ENCODE results near the gene ATG4A.

Gene ATG4A

GRCh38 chrX:108091878-108092291, 307 bp downstream of the ATG4A start:
- H3K36me3 Mint-ChIP-seq (ENCODE audit: low read depth): peaks cover 16% of the 10 kb centered on the region

GRCh38 chrX:108097380-108097779, 5.8 kb downstream of the ATG4A start:
- TF ChIP-seq CTCF (IDR thresholded peaks at IDR 0.05): no peak
- Mint-ChIP-seq H3K36me3 (ENCODE audit: low read depth) (no peaks in the 10 kb centered on the region), H3K4me1 (no peaks in the 10 kb centered on the region), H3K9me3 (no peaks in the 10 kb centered on the region), H3K4me3 (no peak overlapping the region), H3K27ac (no peak overlapping the region), H3K27me3 (ENCODE audit: low read depth, poor library complexity) (peaks cover 22% of the 10 kb centered on the region)
- DNase-seq: no peak

More at GRCh38 chrX:108091878-108092291, 307 bp downstream of the ATG4A start:
- H3K4me3 Mint-ChIP-seq: no peak overlapping the region
- H3K27me3 Mint-ChIP-seq (ENCODE audit: low read depth, poor library complexity): peaks cover 16% of the 10 kb centered on the region
- peaks cover 17% of the 10 kb centered on the region for H3K4me1 Mint-ChIP-seq
- no peak for TF ChIP-seq CTCF (IDR thresholded peaks at IDR 0.05)
- no peak for DNase-seq
- no peak overlapping the region for H3K27ac Mint-ChIP-seq
- no peaks in the 10 kb centered on the region for H3K9me3 Mint-ChIP-seq

- no peak for TF ChIP-seq CTCF (IDR thresholded peaks at IDR 0.05)
- H3K27ac Mint-ChIP-seq: peak overlapping the region; percentile 5
- no peak for DNase-seq
- no peaks in the 10 kb centered on the region for H3K36me3 Mint-ChIP-seq (ENCODE audit: low read depth)
- no peak overlapping the region for H3K4me3 Mint-ChIP-seq
- no peaks in the 10 kb centered on the region for H3K4me1 Mint-ChIP-seq
- H3K9me3 Mint-ChIP-seq: peaks cover 4% of the 10 kb centered on the region
- peaks cover 4% of the 10 kb centered on the region for H3K27me3 Mint-ChIP-seq (ENCODE audit: low read depth, poor library complexity)
Observed at GRCh38 chrX:108105473-108105872, 13.9 kb downstream of the ATG4A start.

- no peaks in the 10 kb centered on the region for H3K9me3 Mint-ChIP-seq
- H3K27me3 Mint-ChIP-seq (ENCODE audit: low read depth, poor library complexity): no peaks in the 10 kb centered on the region
- H3K4me3 Mint-ChIP-seq: no peak overlapping the region
- no peak for DNase-seq
- no peaks in the 10 kb centered on the region for H3K4me1 Mint-ChIP-seq
- no peak overlapping the region for H3K27ac Mint-ChIP-seq
- TF ChIP-seq CTCF (IDR thresholded peaks at IDR 0.05): no peak
- no peaks in the 10 kb centered on the region for H3K36me3 Mint-ChIP-seq (ENCODE audit: low read depth)
Observed at GRCh38 chrX:108114541-108114940, 23.0 kb downstream of the ATG4A start.

- peaks cover 30% of the 10 kb centered on the region for H3K4me1 Mint-ChIP-seq
- DNase-seq: no peak
- TF ChIP-seq CTCF (IDR thresholded peaks at IDR 0.05): no peak
- H3K27ac Mint-ChIP-seq: no peak overlapping the region
- no peaks in the 10 kb centered on the region for H3K27me3 Mint-ChIP-seq (ENCODE audit: low read depth, poor library complexity)
- H3K4me3 Mint-ChIP-seq: no peak overlapping the region
- H3K36me3 Mint-ChIP-seq (ENCODE audit: low read depth): no peaks in the 10 kb centered on the region
- H3K9me3 Mint-ChIP-seq: no peaks in the 10 kb centered on the region
Observed at GRCh38 chrX:108117988-108118387, 26.4 kb downstream of the ATG4A start.

GRCh38 chrX:108121291-108121690, 29.7 kb downstream of the ATG4A start:
- H3K36me3 Mint-ChIP-seq (ENCODE audit: low read depth): no peaks in the 10 kb centered on the region
- no peak for DNase-seq
- no peaks in the 10 kb centered on the region for H3K27me3 Mint-ChIP-seq (ENCODE audit: low read depth, poor library complexity)
- peak overlapping the region; percentile 69 for H3K27ac Mint-ChIP-seq
- H3K9me3 Mint-ChIP-seq: no peaks in the 10 kb centered on the region
- no peak for TF ChIP-seq CTCF (IDR thresholded peaks at IDR 0.05)
- no peak overlapping the region for H3K4me3 Mint-ChIP-seq
- H3K4me1 Mint-ChIP-seq: peaks cover 35% of the 10 kb centered on the region
